Neural cell (in vitro differentiated cells): Measurements from ENCODE around the gene GPC5.

Source experiments
- EP300 ChIP-seq: fragments of 450-650 bp; conservative IDR thresholded peaks from 2 replicates; pipeline ENCODE4 v1.6.1; 2014; ENCODE audit warnings: antibody characterized with exemption, mild to moderate bottlenecking, moderate library complexity; ENCODE audit not compliant: poor library complexity, severe bottlenecking
- EZH2 ChIP-seq: fragments of 200-600, 300-800 bp; shearing (Covaris generic), sonication (generic); IDR thresholded peaks from 2 replicates; pipeline ENCODE4 v1.6.1; 2014; ENCODE audit warnings: antibody characterized with exemption, low read length, borderline replicate concordance, mild to moderate bottlenecking; ENCODE audit not compliant: insufficient read depth, poor library complexity, severe bottlenecking
- MXI1 ChIP-seq: fragments of 450-650 bp; conservative IDR thresholded peaks from 2 replicates; pipeline ENCODE4 v1.6.1; 2014; ENCODE audit warnings: antibody characterized with exemption, mild to moderate bottlenecking; ENCODE audit not compliant: poor library complexity, severe bottlenecking
- POLR2AphosphoS5 ChIP-seq: IDR thresholded peaks from 2 replicates; pipeline ENCODE4 v1.6.1; 2012
- SMC3 ChIP-seq: fragments of 450-650 bp; conservative IDR thresholded peaks from 2 replicates; pipeline ENCODE4 v1.6.1; 2014; ENCODE audit warnings: antibody characterized with exemption, mild to moderate bottlenecking, moderate library complexity; ENCODE audit not compliant: poor library complexity
- TAF1 ChIP-seq: IDR thresholded peaks from 2 replicates; pipeline ENCODE4 v1.6.1; 2012; ENCODE audit warnings: low read depth
- TF ChIP-seq, protein P1 (sequence below): fragments of 450-650 bp; IDR thresholded peaks from 2 replicates; pipeline ENCODE4 v1.5.1; 2014; ENCODE audit warnings: antibody characterized with exemption, mild to moderate bottlenecking, moderate library complexity; ENCODE audit not compliant: poor library complexity, severe bottlenecking
- TF ChIP-seq, protein P2 (sequence below): IDR thresholded peaks from 2 replicates; pipeline ENCODE4 v1.6.1; 2012; ENCODE audit warnings: borderline replicate concordance

DNA sequence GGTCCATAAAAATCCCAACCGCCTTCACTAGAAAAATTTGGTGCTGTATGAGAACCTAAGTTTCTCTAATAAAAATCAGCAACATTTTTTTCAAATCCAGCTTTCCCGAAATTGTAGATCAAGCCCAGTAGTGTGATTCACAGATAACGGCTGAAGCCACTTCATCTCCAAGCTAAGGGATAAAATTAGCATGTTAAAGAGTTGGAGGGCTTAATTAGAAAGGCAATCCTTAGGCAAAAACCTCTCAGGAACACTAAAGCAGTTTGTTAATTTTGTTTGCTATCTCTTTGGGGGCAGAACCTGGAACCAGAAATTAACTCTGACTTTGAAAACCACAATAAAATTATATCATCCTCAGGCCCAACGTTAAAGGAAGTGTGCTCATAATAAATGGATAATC is 820.2 kb downstream of the GPC5 start:
- TF ChIP-seq EP300: no peak
- TF ChIP-seq, protein P1, sequence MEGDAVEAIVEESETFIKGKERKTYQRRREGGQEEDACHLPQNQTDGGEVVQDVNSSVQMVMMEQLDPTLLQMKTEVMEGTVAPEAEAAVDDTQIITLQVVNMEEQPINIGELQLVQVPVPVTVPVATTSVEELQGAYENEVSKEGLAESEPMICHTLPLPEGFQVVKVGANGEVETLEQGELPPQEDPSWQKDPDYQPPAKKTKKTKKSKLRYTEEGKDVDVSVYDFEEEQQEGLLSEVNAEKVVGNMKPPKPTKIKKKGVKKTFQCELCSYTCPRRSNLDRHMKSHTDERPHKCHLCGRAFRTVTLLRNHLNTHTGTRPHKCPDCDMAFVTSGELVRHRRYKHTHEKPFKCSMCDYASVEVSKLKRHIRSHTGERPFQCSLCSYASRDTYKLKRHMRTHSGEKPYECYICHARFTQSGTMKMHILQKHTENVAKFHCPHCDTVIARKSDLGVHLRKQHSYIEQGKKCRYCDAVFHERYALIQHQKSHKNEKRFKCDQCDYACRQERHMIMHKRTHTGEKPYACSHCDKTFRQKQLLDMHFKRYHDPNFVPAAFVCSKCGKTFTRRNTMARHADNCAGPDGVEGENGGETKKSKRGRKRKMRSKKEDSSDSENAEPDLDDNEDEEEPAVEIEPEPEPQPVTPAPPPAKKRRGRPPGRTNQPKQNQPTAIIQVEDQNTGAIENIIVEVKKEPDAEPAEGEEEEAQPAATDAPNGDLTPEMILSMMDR: no peak
- TF ChIP-seq, protein P2, sequence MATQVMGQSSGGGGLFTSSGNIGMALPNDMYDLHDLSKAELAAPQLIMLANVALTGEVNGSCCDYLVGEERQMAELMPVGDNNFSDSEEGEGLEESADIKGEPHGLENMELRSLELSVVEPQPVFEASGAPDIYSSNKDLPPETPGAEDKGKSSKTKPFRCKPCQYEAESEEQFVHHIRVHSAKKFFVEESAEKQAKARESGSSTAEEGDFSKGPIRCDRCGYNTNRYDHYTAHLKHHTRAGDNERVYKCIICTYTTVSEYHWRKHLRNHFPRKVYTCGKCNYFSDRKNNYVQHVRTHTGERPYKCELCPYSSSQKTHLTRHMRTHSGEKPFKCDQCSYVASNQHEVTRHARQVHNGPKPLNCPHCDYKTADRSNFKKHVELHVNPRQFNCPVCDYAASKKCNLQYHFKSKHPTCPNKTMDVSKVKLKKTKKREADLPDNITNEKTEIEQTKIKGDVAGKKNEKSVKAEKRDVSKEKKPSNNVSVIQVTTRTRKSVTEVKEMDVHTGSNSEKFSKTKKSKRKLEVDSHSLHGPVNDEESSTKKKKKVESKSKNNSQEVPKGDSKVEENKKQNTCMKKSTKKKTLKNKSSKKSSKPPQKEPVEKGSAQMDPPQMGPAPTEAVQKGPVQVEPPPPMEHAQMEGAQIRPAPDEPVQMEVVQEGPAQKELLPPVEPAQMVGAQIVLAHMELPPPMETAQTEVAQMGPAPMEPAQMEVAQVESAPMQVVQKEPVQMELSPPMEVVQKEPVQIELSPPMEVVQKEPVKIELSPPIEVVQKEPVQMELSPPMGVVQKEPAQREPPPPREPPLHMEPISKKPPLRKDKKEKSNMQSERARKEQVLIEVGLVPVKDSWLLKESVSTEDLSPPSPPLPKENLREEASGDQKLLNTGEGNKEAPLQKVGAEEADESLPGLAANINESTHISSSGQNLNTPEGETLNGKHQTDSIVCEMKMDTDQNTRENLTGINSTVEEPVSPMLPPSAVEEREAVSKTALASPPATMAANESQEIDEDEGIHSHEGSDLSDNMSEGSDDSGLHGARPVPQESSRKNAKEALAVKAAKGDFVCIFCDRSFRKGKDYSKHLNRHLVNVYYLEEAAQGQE: no peak
- TF ChIP-seq POLR2AphosphoS5: no peak
- no peak for TF ChIP-seq EZH2
- no peak for TF ChIP-seq TAF1
- TF ChIP-seq MXI1: no peak
- no peak for TF ChIP-seq SMC3
